Trophoblast cell (in vitro differentiated cells and primary cell): ENCODE measurements around the gene BPIFB3.

ENCODE experiments used
- DNase-seq, 2 donors: peaks; one replicate each; pipeline ENCODE4 v3.0.0-alpha.2; 2016
- H2AFZ ChIP-seq: 2 replicates; pipeline ENCODE4 v1.6.1; 2013; ENCODE audit warnings: low read length, moderate library complexity, mild to moderate bottlenecking; ENCODE audit not compliant: insufficient read depth, poor library complexity
- H2AK5ac ChIP-seq: 2 replicates; pipeline ENCODE4 v1.6.1; 2013; ENCODE audit warnings: mild to moderate bottlenecking, low read length
- H2BK120ac ChIP-seq: 2 replicates; pipeline ENCODE4 v1.6.1; 2013; ENCODE audit warnings: low read length, mild to moderate bottlenecking, moderate library complexity; ENCODE audit not compliant: insufficient read depth, poor library complexity
- H2BK12ac ChIP-seq: 2 replicates; pipeline ENCODE4 v1.6.1; 2013; ENCODE audit warnings: mild to moderate bottlenecking, low read length, moderate library complexity
- H2BK5ac ChIP-seq: 2 replicates; pipeline ENCODE4 v1.6.1; 2013; ENCODE audit warnings: low read length, low read depth, moderate library complexity, mild to moderate bottlenecking; ENCODE audit not compliant: poor library complexity
- H3K14ac ChIP-seq: 2 replicates; pipeline ENCODE4 v1.6.1; 2013; ENCODE audit warnings: mild to moderate bottlenecking, low read length
- H3K18ac ChIP-seq: 2 replicates; pipeline ENCODE4 v1.6.1; 2013; ENCODE audit warnings: mild to moderate bottlenecking, low read length
- H3K23ac ChIP-seq: 2 replicates; pipeline ENCODE4 v1.6.1; 2013; ENCODE audit warnings: low read length
- H3K27ac ChIP-seq: 2 replicates; pipeline ENCODE4 v1.5.1; 2013; ENCODE audit warnings: low read depth, mild to moderate bottlenecking, inconsistent platforms, low read length, moderate library complexity
- H3K27me3 ChIP-seq: 2 replicates; pipeline ENCODE4 v1.6.1; 2013; ENCODE audit warnings: inconsistent platforms, mild to moderate bottlenecking, low read length, moderate library complexity; ENCODE audit not compliant: insufficient read depth
- H3K36me3 ChIP-seq, 2 experiments: 1 replicate in 1 of 2; 2 replicates in 1 of 2; pipeline ENCODE4 v1.6.1; 2013; ENCODE audit warnings: low read length in 2 of 2, mild to moderate bottlenecking in 2 of 2, moderate library complexity in 1 of 2; ENCODE audit not compliant: insufficient read depth in 2 of 2, control insufficient read depth in 1 of 2
- H3K4ac ChIP-seq: 2 replicates; pipeline ENCODE4 v1.6.1; 2013; ENCODE audit warnings: low read depth, mild to moderate bottlenecking, low read length, moderate library complexity
- H3K4me1 ChIP-seq, 2 experiments: 1 replicate in 1 of 2; 2 replicates in 1 of 2; pipeline ENCODE4 v1.6.1; 2013; ENCODE audit warnings: low read length in 2 of 2, mild to moderate bottlenecking in 2 of 2, moderate library complexity in 1 of 2; ENCODE audit not compliant: insufficient read depth in 2 of 2, control insufficient read depth in 1 of 2
- H3K4me2 ChIP-seq: 2 replicates; pipeline ENCODE4 v1.6.1; 2013; ENCODE audit warnings: inconsistent platforms, mild to moderate bottlenecking, low read length, moderate library complexity
- H3K4me3 ChIP-seq: 2 replicates; pipeline ENCODE4 v1.5.1; 2013; ENCODE audit warnings: mild to moderate bottlenecking, low read depth, low read length, inconsistent platforms
- H3K79me1 ChIP-seq: one replicate; pipeline ENCODE4 v1.6.1; 2013; ENCODE audit warnings: low read length
- H3K79me2 ChIP-seq: 2 replicates; pipeline ENCODE4 v1.6.1; 2013; ENCODE audit warnings: low read length, mild to moderate bottlenecking; ENCODE audit not compliant: control insufficient read depth, insufficient read depth, poor library complexity
- H3K9ac ChIP-seq: 2 replicates; pipeline ENCODE4 v1.6.1; 2013; ENCODE audit warnings: mild to moderate bottlenecking, low read length
- H3K9me3 ChIP-seq: 2 replicates; pipeline ENCODE4 v1.6.1; 2013; ENCODE audit warnings: low read depth, mild to moderate bottlenecking, control low read depth, inconsistent platforms, low read length; ENCODE audit not compliant: insufficient read depth
- H4K12ac ChIP-seq: 2 replicates; pipeline ENCODE4 v1.6.1; 2013; ENCODE audit warnings: low read depth, mild to moderate bottlenecking, low read length, moderate library complexity
- H4K8ac ChIP-seq: 2 replicates; pipeline ENCODE4 v1.6.1; 2013; ENCODE audit warnings: low read depth, mild to moderate bottlenecking, low read length, moderate library complexity
- H4K91ac ChIP-seq: one replicate; pipeline ENCODE4 v1.6.1; 2013; ENCODE audit warnings: low read depth, mild to moderate bottlenecking, low read length, moderate library complexity
- WGBS: extraction: QIAGEN DNeasy Blood & Tissue Kit; methylation state at CpG from one replicate; pipeline ENCODE4 v1.1.7; 2013; ENCODE audit warnings: missing lambda C conversion rate; ENCODE audit not compliant: insufficient read length, insufficient coverage; ENCODE audit errors: extremely low coverage; 5-methylcytosine and 5-hydroxymethylcytosine counted together

Gene BPIFB3

DNA sequence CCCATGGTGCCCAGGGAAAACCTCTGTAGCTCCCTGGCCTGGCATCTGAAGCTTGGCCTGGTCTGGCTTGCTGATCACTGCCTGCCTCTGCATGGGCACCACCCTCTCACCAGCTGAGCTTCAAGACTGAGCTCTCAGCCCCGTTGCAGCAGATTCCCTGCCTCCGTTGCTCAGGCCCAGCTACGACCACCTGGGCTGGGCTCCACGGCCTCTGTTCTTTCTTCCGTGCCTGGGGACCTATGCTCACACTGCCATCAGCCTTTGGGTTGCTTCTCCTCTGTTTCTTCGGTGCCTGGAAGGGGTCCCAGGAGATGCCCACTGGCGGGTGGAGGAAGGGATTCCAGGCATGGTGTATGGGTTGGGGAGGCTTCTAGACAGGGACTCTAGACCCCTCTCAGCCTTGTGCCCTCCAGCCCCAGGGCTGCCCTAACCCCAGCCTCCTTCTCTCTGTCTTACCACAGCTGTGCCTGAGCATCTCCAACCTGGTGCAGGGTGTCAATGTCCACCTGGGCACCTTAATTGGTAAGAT is 37.1 kb upstream of the BPIFB3 start:
- Histone ChIP-seq H2BK120ac (no peak overlapping the region), H3K36me3 (no peaks in the 10 kb centered on the region), H4K12ac (no peak overlapping the region), H4K8ac (no peak overlapping the region), H3K27ac (no peak overlapping the region), H3K9ac (no peak overlapping the region), H4K91ac (no peak overlapping the region), H3K4me1 (no peaks in the 10 kb centered on the region), H3K27me3 (no peaks in the 10 kb centered on the region), H3K4ac (no peak overlapping the region), H3K18ac (no peak overlapping the region), H3K14ac (no peak overlapping the region), H3K79me2 (no peaks in the 10 kb centered on the region), H3K23ac (no peak overlapping the region), H2AFZ (no peak overlapping the region), H2BK5ac (no peak overlapping the region), H3K4me3 (no peak overlapping the region), H3K9me3 (no peaks in the 10 kb centered on the region), H3K4me2 (no peak overlapping the region), H2BK12ac (no peak overlapping the region), H2AK5ac (no peak overlapping the region), H3K79me1 (no peaks in the 10 kb centered on the region)
- DNase-seq = no peak
- WGBS = no CpG with 5 or more reads among the region's 7 CpGs

DNA sequence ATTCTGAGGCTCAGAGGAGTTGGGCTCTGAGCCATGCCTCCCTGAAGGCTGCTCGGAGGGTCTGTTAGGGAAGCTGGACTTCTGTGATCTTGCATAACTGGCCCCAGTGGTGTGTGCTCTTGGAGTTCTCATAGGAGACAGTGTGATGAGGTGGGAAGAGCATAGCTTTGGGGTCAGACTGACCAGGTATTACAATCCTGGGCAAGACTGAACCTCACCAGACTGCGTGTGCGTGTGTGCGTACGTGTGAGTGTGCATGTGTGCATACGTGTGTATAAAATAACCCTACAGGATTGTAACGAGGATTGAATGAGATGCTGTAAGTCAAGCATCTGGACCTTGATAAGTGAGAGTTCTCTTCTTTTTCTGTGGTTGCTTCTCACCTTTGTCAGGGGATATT is 36.2 kb upstream of the BPIFB3 start:
- Histone ChIP-seq H3K79me2 (no peaks in the 10 kb centered on the region), H3K14ac (no peak overlapping the region), H3K4me2 (no peak overlapping the region), H2AK5ac (no peak overlapping the region), H3K18ac (no peak overlapping the region), H3K79me1 (no peaks in the 10 kb centered on the region), H2AFZ (no peak overlapping the region), H2BK12ac (no peak overlapping the region), H2BK5ac (no peak overlapping the region), H3K9me3 (no peaks in the 10 kb centered on the region), H4K91ac (no peak overlapping the region), H3K23ac (no peak overlapping the region), H3K4me1 (no peaks in the 10 kb centered on the region), H4K8ac (no peak overlapping the region), H2BK120ac (no peak overlapping the region), H3K9ac (no peak overlapping the region), H3K4ac (no peak overlapping the region), H3K4me3 (no peak overlapping the region), H4K12ac (no peak overlapping the region), H3K27ac (no peak overlapping the region), H3K27me3 (no peaks in the 10 kb centered on the region), H3K36me3 (no peaks in the 10 kb centered on the region)
- whole genome bisulfite sequencing = no CpG with 5 or more reads among the region's 7 CpGs
- DNase-seq = no peak

- no peaks in the 10 kb centered on the region for H3K79me2 ChIP-seq
- H2AFZ ChIP-seq = no peak overlapping the region
- no peaks in the 10 kb centered on the region for H3K9me3 ChIP-seq
- no peak overlapping the region for H2BK12ac ChIP-seq
- no peak overlapping the region for H3K23ac ChIP-seq
- no peak overlapping the region for H3K14ac ChIP-seq
- H2AK5ac ChIP-seq = no peak overlapping the region
- H2BK120ac ChIP-seq = no peak overlapping the region
- WGBS = no CpG with 5 or more reads among the region's 14 CpGs
- H3K4me3 ChIP-seq = no peak overlapping the region
- H3K4me1 ChIP-seq = no peaks in the 10 kb centered on the region
- H3K27me3 ChIP-seq = no peaks in the 10 kb centered on the region
- H3K18ac ChIP-seq = no peak overlapping the region
- DNase-seq = no peak
- H4K91ac ChIP-seq = no peak overlapping the region
- H4K8ac ChIP-seq = no peak overlapping the region
- H3K4me2 ChIP-seq = no peak overlapping the region
- no peaks in the 10 kb centered on the region for H3K36me3 ChIP-seq
- no peak overlapping the region for H3K9ac ChIP-seq
- no peak overlapping the region for H3K4ac ChIP-seq
- no peak overlapping the region for H3K27ac ChIP-seq
- no peak overlapping the region for H4K12ac ChIP-seq
- H2BK5ac ChIP-seq = no peak overlapping the region
- H3K79me1 ChIP-seq = no peaks in the 10 kb centered on the region
Observed at GRCh38 chr20:33018169-33018931, 35.4 kb upstream of the BPIFB3 start.

GRCh38 chr20:33019465-33020277 is 34.0 kb upstream of the BPIFB3 start:
- no peaks in the 10 kb centered on the region for H3K9me3 ChIP-seq
- no peak overlapping the region for H3K27ac ChIP-seq
- H2AFZ ChIP-seq = no peak overlapping the region
- H3K36me3 ChIP-seq = no peaks in the 10 kb centered on the region
- no peak for DNase-seq
- H3K14ac ChIP-seq = no peak overlapping the region
- H3K79me2 ChIP-seq = no peaks in the 10 kb centered on the region
- H4K12ac ChIP-seq = no peak overlapping the region
- H3K4me3 ChIP-seq = no peak overlapping the region
- no peak overlapping the region for H3K18ac ChIP-seq
- no CpG with 5 or more reads among the region's 23 CpGs for WGBS
- H3K4ac ChIP-seq = no peak overlapping the region
- H2BK120ac ChIP-seq = no peak overlapping the region
- no peak overlapping the region for H3K4me2 ChIP-seq
- no peaks in the 10 kb centered on the region for H3K4me1 ChIP-seq
- no peak overlapping the region for H3K23ac ChIP-seq
- no peak overlapping the region for H2AK5ac ChIP-seq
- H3K27me3 ChIP-seq = no peaks in the 10 kb centered on the region
- H4K8ac ChIP-seq = no peak overlapping the region
- no peaks in the 10 kb centered on the region for H3K79me1 ChIP-seq
- no peak overlapping the region for H2BK5ac ChIP-seq
- no peak overlapping the region for H4K91ac ChIP-seq
- H3K9ac ChIP-seq = no peak overlapping the region
- no peak overlapping the region for H2BK12ac ChIP-seq
